HCT116 (cell line): ENCODE data around the gene CGN. TPM values are rescaled to one million over a fixed set of nuclear protein-coding genes. Genes with fewer than 3 reads are reported as not detected.

Experiments used
- ATAC-seq: fragments of 200-7000 bp; cut with Tn5 transposase; 2 replicates; pipeline ENCODE4 v1.9.1; 2020; ENCODE audit warnings: mild to moderate bottlenecking, moderate library complexity
- BruUV-seq: library from RNA; stranded (reverse); fragments of 400-500 nt; replicated peaks from 2 replicates; lab custom pipeline; 2021; lab: Mats Ljungman, UMichigan
- CTCF ChIA-PET: fragments of 300-600 bp; sonication (Branson Sonifier 250); formaldehyde crosslinking; loops from one replicate; lab custom pipeline; 2021; ENCODE audit warnings: antibody characterized with exemption; lab: Charles Lee
- POLR2A ChIA-PET: fragments of 300-600, 350-600 bp; sonication (Branson Sonifier 250); formaldehyde crosslinking; loops from one replicate; lab custom pipeline; 2021; ENCODE audit warnings: antibody characterized with exemption; lab: Charles Lee
- RAD21 ChIA-PET, 2 experiments: fragments of 300-600 bp; sonication (Branson Sonifier 250); formaldehyde crosslinking; loops; one replicate each; lab custom pipeline; 2023; ENCODE audit warnings: low total read pairs in 2 of 2; ENCODE audit not compliant: uncharacterized antibody in 2 of 2, unreplicated experiment in 2 of 2, low non-redundant PET in 1 of 2; lab: Charles Lee
- DNase-seq: peaks from one replicate; pipeline ENCODE4 v3.0.0-alpha.2; 2010; ENCODE audit warnings: low read depth, low spot score
- H2AFZ ChIP-seq: fragments of 200-600 bp; shearing (Covaris generic), sonication (generic); 2 replicates; pipeline ENCODE4 v1.6.1; 2017; ENCODE audit warnings: low read depth, mixed run types, mixed read lengths, antibody characterized with exemption, low read length; ENCODE audit not compliant: poor library complexity, severe bottlenecking
- H3K27ac ChIP-seq: 2 replicates; pipeline ENCODE4 v1.5.1; 2012; ENCODE audit warnings: low read depth, low read length
- H3K27me3 ChIP-seq: fragments of 200-600 bp; sonication (generic); 2 replicates; pipeline ENCODE4 v1.6.1; 2016; ENCODE audit warnings: mixed run types, low read length, mixed read lengths; ENCODE audit not compliant: insufficient read depth
- H3K36me3 ChIP-seq, 2 experiments: fragments of 200-500 bp in 1 of 2; fragments of 200-600 bp in 1 of 2; sonication (Bioruptor generic) in 1 of 2; sonication (generic) in 1 of 2; 2 replicates each; pipeline versions ENCODE4 v1.5.1 to v1.6.1; 2014 to 2016; ENCODE audit warnings: low read length in 2 of 2, inconsistent platforms in 1 of 2, mixed read lengths in 1 of 2, mixed run types in 1 of 2; ENCODE audit not compliant: insufficient read depth in 2 of 2, control insufficient read depth in 1 of 2
- H3K4me1 ChIP-seq, 2 experiments: fragments of 200-600 bp in 1 of 2; sonication (generic) in 1 of 2; 2 replicates each; pipeline versions ENCODE4 v1.5.1 to v1.6.1; 2012 to 2017; ENCODE audit warnings: low read length in 2 of 2, inconsistent platforms in 1 of 2, mild to moderate bottlenecking in 1 of 2, mixed read lengths in 1 of 2, mixed run types in 1 of 2, moderate library complexity in 1 of 2; ENCODE audit not compliant: insufficient read depth in 2 of 2, control insufficient read depth in 1 of 2
- H3K4me2 ChIP-seq: fragments of 200-600 bp; sonication (generic); 2 replicates; pipeline ENCODE4 v1.6.1; 2017; ENCODE audit warnings: mixed run types, low read length, mixed read lengths
- H3K4me3 ChIP-seq, 2 experiments: fragments of 200-600 bp in 1 of 2; sonication (generic) in 1 of 2; replicated peaks in 1 of 2; 2 replicates each; pipeline ENCODE4 v1.5.1; 2011 to 2016; ENCODE audit warnings: low read length in 2 of 2, control low read depth in 1 of 2, low read depth in 1 of 2, mild to moderate bottlenecking in 1 of 2, mixed read lengths in 1 of 2, mixed run types in 1 of 2
- H3K79me2 ChIP-seq: fragments of 200-600 bp; sonication (generic); 2 replicates; pipeline ENCODE4 v1.6.1; 2017; ENCODE audit warnings: mild to moderate bottlenecking, mixed run types, low read length, moderate library complexity, mixed read lengths; ENCODE audit not compliant: insufficient read depth
- H3K9ac ChIP-seq: fragments of 200-600 bp; sonication (generic); 2 replicates; pipeline ENCODE4 v1.6.1; 2016; ENCODE audit warnings: low read length, mixed read lengths
- H3K9me2 ChIP-seq: fragments of 200-600 bp; sonication (generic), shearing (Covaris generic); 2 replicates; pipeline ENCODE4 v1.6.1; 2017; ENCODE audit warnings: mixed run types, mild to moderate bottlenecking, moderate library complexity; ENCODE audit not compliant: insufficient read depth
- H3K9me3 ChIP-seq, 2 experiments: fragments of 200-500 bp in 1 of 2; fragments of 200-600 bp in 1 of 2; sonication (Bioruptor generic) in 1 of 2; sonication (generic) in 1 of 2; 2 replicates each; pipeline ENCODE4 v1.6.1; 2014 to 2017; ENCODE audit warnings: low read length in 2 of 2, mixed read lengths in 2 of 2, inconsistent platforms in 1 of 2, low read depth in 1 of 2, mild to moderate bottlenecking in 1 of 2, mixed run types in 1 of 2, moderate library complexity in 1 of 2; ENCODE audit not compliant: control insufficient read depth in 1 of 2, insufficient read depth in 1 of 2
- H4K20me1 ChIP-seq: fragments of 200-600 bp; sonication (generic), shearing (Covaris generic); 2 replicates; pipeline ENCODE4 v1.6.1; 2017; ENCODE audit warnings: mixed run types, mild to moderate bottlenecking, moderate library complexity; ENCODE audit not compliant: insufficient read depth
- ATF3 ChIP-seq: IDR thresholded peaks from 2 replicates; pipeline ENCODE4 v1.6.1; 2012
- CEBPB ChIP-seq: IDR thresholded peaks from 2 replicates; pipeline ENCODE4 v1.6.1; 2012; ENCODE audit warnings: low read depth
- ELF1 ChIP-seq: IDR thresholded peaks from 2 replicates; pipeline ENCODE4 v1.6.1; 2012; ENCODE audit warnings: low read depth, borderline replicate concordance
- EZH2phosphoT487 ChIP-seq: fragments of 200-600 bp; IDR thresholded peaks from 2 replicates; pipeline ENCODE4 v1.6.1; 2018; ENCODE audit warnings: antibody characterized with exemption, borderline replicate concordance
- MAX ChIP-seq: IDR thresholded peaks from 2 replicates; pipeline ENCODE4 v1.6.1; 2012
- POLR2A ChIP-seq: IDR thresholded peaks from 2 replicates; pipeline ENCODE4 v1.7.0; 2011; ENCODE audit warnings: borderline replicate concordance; ENCODE audit not compliant: insufficient read depth, insufficient read length; ENCODE audit errors: extremely low read depth
- POLR2AphosphoS5 ChIP-seq: IDR thresholded peaks from 2 replicates; pipeline ENCODE4 v1.6.1; 2011; ENCODE audit warnings: mild to moderate bottlenecking, low read depth, low read length, moderate library complexity
- RAD21 ChIP-seq: IDR thresholded peaks from 2 replicates; pipeline ENCODE4 v1.6.1; 2012; ENCODE audit warnings: low read depth, mild to moderate bottlenecking
- REST ChIP-seq: IDR thresholded peaks from 2 replicates; pipeline ENCODE4 v1.6.1; 2012; ENCODE audit warnings: low read depth
- SIN3A ChIP-seq: IDR thresholded peaks from 2 replicates; pipeline ENCODE4 v1.6.1; 2012; ENCODE audit warnings: low read depth
- SP1 ChIP-seq: IDR thresholded peaks from 2 replicates; pipeline ENCODE4 v1.6.1; 2012; ENCODE audit warnings: low read depth
- YY1 ChIP-seq: IDR thresholded peaks from 2 replicates; pipeline ENCODE4 v1.6.1; 2011; ENCODE audit warnings: low read length, low read depth, moderate library complexity, mild to moderate bottlenecking; ENCODE audit not compliant: insufficient replicate concordance; ENCODE audit errors: extremely low read depth
- ZBTB33 ChIP-seq: IDR thresholded peaks from 2 replicates; pipeline ENCODE4 v1.6.1; 2011; ENCODE audit warnings: mild to moderate bottlenecking, low read length, moderate library complexity; ENCODE audit not compliant: insufficient replicate concordance; ENCODE audit errors: extremely low read depth
- ZFX ChIP-seq: fragments of 450-650 bp; IDR thresholded peaks from 2 replicates; pipeline ENCODE4 v1.6.1; 2017
- ZNF274 ChIP-seq: fragments of 200-500 bp; sonication (Bioruptor generic); IDR thresholded peaks from 2 replicates; pipeline ENCODE4 v1.6.1; 2014; ENCODE audit warnings: mild to moderate bottlenecking, low read depth, low read length, inconsistent platforms
- intact Hi-C: fragments of 100-400 bp; cut with micrococcal nuclease; formaldehyde crosslinking; loops from 2 replicates; pipeline ENCODE4 v1.10.0; 2022
- total RNA-seq: library from RNA; stranded (reverse); gene quantifications from one replicate; pipeline ENCODE4 v1.2.1, GENCODE V29; 2021; ENCODE audit not compliant: unreplicated experiment

The CGN gene
- total RNA-seq, 1 experiment from 2014 or later, result 19.7 TPM

GRCh38 chr1:151494741-151495281 is 16.4 kb upstream of the CGN start (continued):
- TF ChIP-seq ZBTB33 (peak; percentile 66), CEBPB (peak; percentile 80), YY1 (no peak)

- POLR2A ChIA-PET, result interaction anchor here (0.7 to 2.4 kb wide), 6 partner anchors 10 to 44 kb away, joined by 3 to 10 read pairs (median 4); partner anchors contain the start of gene CGN
Observed at GRCh38 chr1:151495316-151495715, 15.9 kb upstream of the CGN start.

More at GRCh38 chr1:151495316-151495715, 15.9 kb upstream of the CGN start:
- no peak overlapping the region for H3K27ac ChIP-seq
- no peaks in the 10 kb centered on the region for H3K9me3 ChIP-seq
- peak overlapping the region; percentile 19 for H2AFZ ChIP-seq
- H3K4me2 ChIP-seq, result peak overlapping the region; percentile 58
- CTCF ChIA-PET, result interaction anchor here (1.8 kb wide), 1 partner anchor 10 kb away, joined by 7 read pairs; no protein-coding TSS in a partner anchor
- ATAC-seq (peak; percentile 45), DNase-seq (no peak)
- no peaks in the 10 kb centered on the region for H3K36me3 ChIP-seq
- H3K79me2 ChIP-seq, result no peaks in the 10 kb centered on the region
- no peaks in the 10 kb centered on the region for H3K9me2 ChIP-seq
- no peak for TF ChIP-seq EZH2phosphoT487
- TF ChIP-seq CEBPB, result no peak
- TF ChIP-seq POLR2A, result no peak
- TF ChIP-seq MAX, result no peak
- no peak for TF ChIP-seq POLR2AphosphoS5
- no peak for TF ChIP-seq SIN3A
- no peak for TF ChIP-seq REST
- TF ChIP-seq ATF3, result no peak
- no peak for TF ChIP-seq RAD21
- TF ChIP-seq ELF1, result no peak
- TF ChIP-seq SP1, result no peak
- TF ChIP-seq ZFX, result no peak
- TF ChIP-seq ZNF274, result no peak
- peak overlapping the region; percentile 15; the same call in 1 of the 2 replicates for H3K9ac ChIP-seq
- RAD21 ChIA-PET, result interaction anchor here in 1 of 2 experiments (0.5 kb wide), 1 partner anchor 34 kb away, joined by 4 read pairs; no protein-coding TSS in a partner anchor
- H3K4me1 ChIP-seq, result peaks cover 27 to 33% of the 10 kb centered on the region in 2 experiments
- H4K20me1 ChIP-seq, result no peaks in the 10 kb centered on the region
- no peak overlapping the region for H3K4me3 ChIP-seq
- intact Hi-C loops, result no loop called here
- no peaks in the 10 kb centered on the region for H3K27me3 ChIP-seq
- no TSS peak for BruUV-seq
